ENCODE results near the gene RBM4. TPM values are rescaled to one million over a fixed set of nuclear protein-coding genes. Genes with fewer than 3 reads are reported as not detected.

Gene RBM4
- total RNA-seq, 1 experiment from 2014 or later, result 245 TPM

GRCh38 chr11:66616379-66617154 lies 21.9 kb upstream of the RBM4 start, which contains the start of gene RBM14:
TSS of gene RBM14 (plus strand) at chr11:66616630. CDS start at chr11:66616721, 91 bp downstream.
- POLR2A ChIA-PET (ENCODE audit: low non-redundant PET), result interaction anchor here (0.6 to 1.0 kb wide), 4 partner anchors 11 to 453 kb away, joined by 4 to 10 read pairs (median 6); no protein-coding TSS in a partner anchor
- intact Hi-C loops (cut with micrococcal nuclease; ENCODE audit: unreplicated experiment), result loop anchor here (2.0 kb wide), 1 partner anchor 22 kb away; the partner anchor contains the start of gene RBM4
- H3K27me3 ChIP-seq (replicated peaks; ENCODE audit: insufficient read depth, low read depth, low read length, poor library complexity), result no peaks in the 10 kb centered on the region
- peaks cover 30% of the 10 kb centered on the region for H3K36me3 ChIP-seq (ENCODE audit: insufficient read depth, low read length, poor library complexity, severe bottlenecking)
- H3K4me3 ChIP-seq (ENCODE audit: low read depth, low read length, poor library complexity, severe bottlenecking), result peak within 1 kb of the TSS; percentile 80
- CTCF ChIA-PET, result no interaction called here
- no peaks in the 10 kb centered on the region for H3K9me3 ChIP-seq (ENCODE audit: low read depth, low read length, poor library complexity, severe bottlenecking)
- peak; percentile 100 for DNase-seq (ENCODE audit: low spot score)
- peaks cover 22% of the 10 kb centered on the region for H3K4me1 ChIP-seq (ENCODE audit: insufficient read depth, low read length, poor library complexity, severe bottlenecking)
- peak within 1 kb of the TSS; percentile 94 for H3K27ac ChIP-seq (ENCODE audit: low read depth, low read length, poor library complexity, severe bottlenecking)
- no TSS peak for BruUV-seq (replicated peaks)
- TF ChIP-seq EZH2 (IDR thresholded peaks at IDR 0.05; ENCODE audit: borderline replicate concordance, low read depth, low read length, poor library complexity, severe bottlenecking) (no peak), CTCF (conservative IDR thresholded peaks at IDR 0.05; ENCODE audit: low read depth, low read length) (no peak)

- H3K4me3 ChIP-seq (ENCODE audit: low read depth, low read length, poor library complexity, severe bottlenecking), result peak overlapping the region; percentile 80
- ChIA-PET POLR2A (ENCODE audit: low non-redundant PET) (interaction anchor here (0.5 kb wide), 1 partner anchor 24 kb away, joined by 4 read pairs; no protein-coding TSS in a partner anchor), CTCF (no interaction called here)
- H3K9me3 ChIP-seq (ENCODE audit: low read depth, low read length, poor library complexity, severe bottlenecking), result no peaks in the 10 kb centered on the region
- H3K36me3 ChIP-seq (ENCODE audit: insufficient read depth, low read length, poor library complexity, severe bottlenecking), result peaks cover 37% of the 10 kb centered on the region
- TF ChIP-seq CTCF (conservative IDR thresholded peaks at IDR 0.05; ENCODE audit: low read depth, low read length) (no peak), EZH2 (IDR thresholded peaks at IDR 0.05; ENCODE audit: borderline replicate concordance, low read depth, low read length, poor library complexity, severe bottlenecking) (no peak)
- H3K4me1 ChIP-seq (ENCODE audit: insufficient read depth, low read length, poor library complexity, severe bottlenecking), result peaks cover 22% of the 10 kb centered on the region
- no peaks in the 10 kb centered on the region for H3K27me3 ChIP-seq (replicated peaks; ENCODE audit: insufficient read depth, low read depth, low read length, poor library complexity)
- H3K27ac ChIP-seq (ENCODE audit: low read depth, low read length, poor library complexity, severe bottlenecking), result peak overlapping the region; percentile 94
- intact Hi-C loops (cut with micrococcal nuclease; ENCODE audit: unreplicated experiment), result loop anchor here (2.0 kb wide), 1 partner anchor 22 kb away; the partner anchor contains the start of gene RBM4
- BruUV-seq (replicated peaks), result no TSS peak
- no peak for DNase-seq (ENCODE audit: low spot score)
Measured at GRCh38 chr11:66617155-66617834, 21.2 kb upstream of the RBM4 start.

DNA sequence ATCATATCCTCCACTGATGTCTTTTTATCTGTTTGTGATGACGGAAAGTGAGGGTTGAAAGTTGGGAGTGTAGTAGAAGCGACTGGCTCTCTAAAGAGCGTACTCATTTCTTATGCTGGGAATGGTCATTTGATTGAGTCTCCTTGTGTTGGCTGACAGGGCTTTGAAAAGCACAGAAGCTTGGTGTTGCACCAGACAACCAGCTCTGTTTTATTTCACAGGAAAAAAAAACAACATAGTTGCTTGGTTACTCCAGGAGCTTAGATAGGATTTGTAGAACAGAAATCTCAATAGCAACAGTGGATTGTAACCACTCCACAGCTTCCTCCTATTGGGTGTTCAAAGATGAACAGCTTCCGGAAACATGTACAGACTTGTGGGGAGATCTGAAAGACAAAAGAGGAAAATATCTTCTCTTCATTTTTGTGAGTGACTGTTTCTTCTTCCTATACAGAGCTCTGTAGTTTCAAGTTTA lies 19.4 kb upstream of the RBM4 start:
- peak; percentile 55 for DNase-seq (ENCODE audit: low spot score)
- H3K4me3 ChIP-seq (ENCODE audit: low read depth, low read length, poor library complexity, severe bottlenecking), result peak overlapping the region; percentile 80
- CTCF ChIA-PET, result interaction anchor here (0.6 kb wide), 1 partner anchor 908 kb away, joined by 8 read pairs; no protein-coding TSS in a partner anchor
- H3K27ac ChIP-seq (ENCODE audit: low read depth, low read length, poor library complexity, severe bottlenecking), result peak overlapping the region; percentile 94
- no TSS peak for BruUV-seq (replicated peaks)
- H3K27me3 ChIP-seq (replicated peaks; ENCODE audit: insufficient read depth, low read depth, low read length, poor library complexity), result no peaks in the 10 kb centered on the region
- peaks cover 55% of the 10 kb centered on the region for H3K36me3 ChIP-seq (ENCODE audit: insufficient read depth, low read length, poor library complexity, severe bottlenecking)
- intact Hi-C loops (cut with micrococcal nuclease; ENCODE audit: unreplicated experiment), result no loop called here
- POLR2A ChIA-PET (ENCODE audit: low non-redundant PET), result interaction anchor here (0.5 kb wide), 1 partner anchor 12 kb away, joined by 8 read pairs; no protein-coding TSS in a partner anchor
- H3K4me1 ChIP-seq (ENCODE audit: insufficient read depth, low read length, poor library complexity, severe bottlenecking), result peaks cover 22% of the 10 kb centered on the region
- TF ChIP-seq EZH2 (IDR thresholded peaks at IDR 0.05; ENCODE audit: borderline replicate concordance, low read depth, low read length, poor library complexity, severe bottlenecking) (no peak), CTCF (conservative IDR thresholded peaks at IDR 0.05; ENCODE audit: low read depth, low read length) (no peak)
- no peaks in the 10 kb centered on the region for H3K9me3 ChIP-seq (ENCODE audit: low read depth, low read length, poor library complexity, severe bottlenecking)
